Calu3 (cell line): ENCODE measurements around the gene TMC8. TPM values are rescaled to one million over a fixed set of nuclear protein-coding genes. Genes with fewer than 3 reads are reported as not detected.

Experiments
- BruUV-seq: library from RNA; stranded (reverse); fragments of 400-500 nt; replicated peaks from 2 replicates; lab custom pipeline; 2021; lab: Mats Ljungman, UMichigan
- CTCF ChIA-PET: fragments of 300-600 bp; sonication (Branson Sonifier 250); formaldehyde crosslinking; loops from one replicate; lab custom pipeline; 2022; ENCODE audit warnings: antibody characterized with exemption; lab: Charles Lee
- DNase-seq: peaks from one replicate; pipeline ENCODE4 v3.0.0; 2022
- H3K27ac Mint-ChIP-seq: one replicate; pipeline ENCODE4 v1.8.0; 2022; ENCODE audit warnings: mixed read lengths; ENCODE audit not compliant: unreplicated experiment
- H3K27me3 Mint-ChIP-seq: one replicate; pipeline ENCODE4 v1.8.0; 2022; ENCODE audit warnings: mixed read lengths; ENCODE audit not compliant: unreplicated experiment
- H3K36me3 Mint-ChIP-seq: one replicate; pipeline ENCODE4 v1.8.0; 2022; ENCODE audit warnings: mild to moderate bottlenecking, moderate library complexity, mixed read lengths; ENCODE audit not compliant: insufficient read depth, unreplicated experiment
- H3K4me1 Mint-ChIP-seq: one replicate; pipeline ENCODE4 v1.8.0; 2022; ENCODE audit warnings: mild to moderate bottlenecking, low read depth, mixed read lengths; ENCODE audit not compliant: unreplicated experiment
- H3K4me3 Mint-ChIP-seq: one replicate; pipeline ENCODE4 v1.8.0; 2022; ENCODE audit warnings: mild to moderate bottlenecking, low read depth, moderate library complexity, mixed read lengths; ENCODE audit not compliant: unreplicated experiment
- H3K9me3 Mint-ChIP-seq: one replicate; pipeline ENCODE4 v1.8.0; 2022; ENCODE audit warnings: low read depth, mixed read lengths; ENCODE audit not compliant: unreplicated experiment
- intact Hi-C: fragments of 100-400 bp; cut with micrococcal nuclease; formaldehyde crosslinking; loops from one replicate; pipeline ENCODE4 v1.10.0; 2022; ENCODE audit not compliant: unreplicated experiment
- total RNA-seq: library from RNA; stranded (reverse); gene quantifications from 2 replicates; pipeline ENCODE4 v1.2.3, GENCODE V29; 2022
- TF ChIP-seq, protein P1 (sequence below): fragments of 200-600 bp; IDR thresholded peaks from one replicate; pipeline ENCODE4 v1.8.0; 2022; ENCODE audit warnings: antibody characterized with exemption; ENCODE audit not compliant: unreplicated experiment

TMC8 gene
- total RNA-seq, 1 experiment from 2014 or later = 1.1 TPM

DNA sequence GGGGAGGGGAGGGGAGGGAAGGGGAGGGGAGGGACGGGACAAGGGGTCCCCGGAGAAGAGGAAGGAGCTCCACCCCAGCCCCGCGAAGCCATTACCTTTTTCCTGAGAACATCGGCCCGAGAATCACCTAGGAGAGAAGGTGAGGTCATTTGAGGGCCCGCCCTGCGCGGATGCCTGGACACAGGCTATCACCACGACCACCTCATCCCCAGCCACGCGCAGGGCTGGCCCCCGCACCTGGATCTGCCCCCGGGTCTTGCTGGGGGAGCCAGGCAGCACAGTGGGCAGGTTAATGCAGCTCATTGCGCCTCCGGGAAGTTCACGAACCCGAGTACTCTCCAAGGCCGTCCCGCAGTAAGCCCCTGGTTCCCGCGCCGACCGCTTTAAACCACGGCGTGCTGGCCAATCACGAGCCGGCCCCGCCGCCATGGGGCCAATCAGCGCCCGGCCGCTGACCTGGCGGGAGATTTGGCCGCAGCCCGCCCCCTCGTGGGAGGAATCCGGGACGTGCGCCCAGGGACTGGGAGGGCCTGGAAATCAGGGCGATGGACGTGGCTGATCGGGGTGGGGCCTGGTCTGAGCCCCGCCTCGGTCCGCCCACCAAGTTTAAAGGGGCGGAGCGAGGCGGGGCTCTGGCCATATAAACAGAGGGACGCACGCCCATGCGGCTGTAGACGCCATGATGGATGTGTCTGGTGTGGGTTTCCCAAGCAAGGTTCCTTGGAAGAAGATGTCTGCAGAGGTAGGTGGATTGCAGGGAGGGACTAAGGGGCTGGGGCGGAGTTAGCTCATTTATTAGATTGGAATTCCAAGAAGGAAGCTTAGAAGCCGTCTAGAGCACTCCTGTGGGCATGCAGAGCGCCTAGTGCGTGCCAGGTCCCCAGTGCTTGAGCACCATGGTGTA is 56.4 kb downstream of the TMC8 start, which contains the start of the genes AFMID and TK1:
AFMID (plus strand) TSS at position 671 of the 904 bp plus-strand sequence; CDS start at position 680, 9 bp downstream.
TK1 (minus strand) TSS at position 361 of the 904 bp plus-strand sequence; CDS start at position 303, 58 bp downstream.
- Mint-ChIP-seq H3K27ac (peak within 1 kb of the TSS; percentile 66), H3K9me3 (no peaks in the 10 kb centered on the region), H3K36me3 (peaks cover 37% of the 10 kb centered on the region), H3K4me3 (peak within 1 kb of the TSS; percentile 78), H3K4me1 (peaks cover 23% of the 10 kb centered on the region), H3K27me3 (no peaks in the 10 kb centered on the region)
- DNase-seq = peak; percentile 99
- TF ChIP-seq, protein P1, sequence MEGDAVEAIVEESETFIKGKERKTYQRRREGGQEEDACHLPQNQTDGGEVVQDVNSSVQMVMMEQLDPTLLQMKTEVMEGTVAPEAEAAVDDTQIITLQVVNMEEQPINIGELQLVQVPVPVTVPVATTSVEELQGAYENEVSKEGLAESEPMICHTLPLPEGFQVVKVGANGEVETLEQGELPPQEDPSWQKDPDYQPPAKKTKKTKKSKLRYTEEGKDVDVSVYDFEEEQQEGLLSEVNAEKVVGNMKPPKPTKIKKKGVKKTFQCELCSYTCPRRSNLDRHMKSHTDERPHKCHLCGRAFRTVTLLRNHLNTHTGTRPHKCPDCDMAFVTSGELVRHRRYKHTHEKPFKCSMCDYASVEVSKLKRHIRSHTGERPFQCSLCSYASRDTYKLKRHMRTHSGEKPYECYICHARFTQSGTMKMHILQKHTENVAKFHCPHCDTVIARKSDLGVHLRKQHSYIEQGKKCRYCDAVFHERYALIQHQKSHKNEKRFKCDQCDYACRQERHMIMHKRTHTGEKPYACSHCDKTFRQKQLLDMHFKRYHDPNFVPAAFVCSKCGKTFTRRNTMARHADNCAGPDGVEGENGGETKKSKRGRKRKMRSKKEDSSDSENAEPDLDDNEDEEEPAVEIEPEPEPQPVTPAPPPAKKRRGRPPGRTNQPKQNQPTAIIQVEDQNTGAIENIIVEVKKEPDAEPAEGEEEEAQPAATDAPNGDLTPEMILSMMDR = peak; percentile 76
- CTCF ChIA-PET = interaction anchor here (0.6 to 2.5 kb wide), 13 partner anchors 11 to 182 kb away, joined by 3 to 12 read pairs (median 5); no protein-coding TSS in a partner anchor
- no TSS peak for BruUV-seq
- intact Hi-C loops = loop anchor here (1.0 to 5.0 kb wide), 2 partner anchors 40 to 75 kb away; no protein-coding TSS in a partner anchor

Other genes starting within 250 kb of the TMC8 start
- gene TNRC6C, start 172.1 kb upstream of the TMC8 start, total RNA-seq = 11.9 and 18.2 TPM in 2 replicates
- gene TMC6, start 2.0 kb upstream of the TMC8 start, total RNA-seq = 116 and 133 TPM in 2 replicates
- not detected in 2 replicates for gene C17orf99, start 15.6 kb downstream of the TMC8 start, total RNA-seq
- gene SYNGR2, start 37.8 kb downstream of the TMC8 start, total RNA-seq = 204 and 229 TPM in 2 replicates
- gene TK1, start 56.3 kb downstream of the TMC8 start, total RNA-seq = 89.7 and 95.3 TPM in 2 replicates
- gene AFMID, start 56.6 kb downstream of the TMC8 start, total RNA-seq = 28.5 and 30.8 TPM in 2 replicates
- gene BIRC5, start 83.5 kb downstream of the TMC8 start, total RNA-seq = 52.4 and 58.5 TPM in 2 replicates
- gene TMEM235, start 100.9 kb downstream of the TMC8 start, total RNA-seq = not detected in 2 replicates
- 39.5 and 51.6 TPM in 2 replicates for gene SOCS3, start 229.3 kb downstream of the TMC8 start, total RNA-seq
- gene PGS1, start 247.9 kb downstream of the TMC8 start, total RNA-seq = 39.5 and 42.6 TPM in 2 replicates